Fibroblast of lung (primary cell): ENCODE data around the gene STRA8.

Source experiments
- EZH2 ChIP-seq: IDR thresholded peaks from 2 replicates; pipeline ENCODE4 v1.5.1; 2012; ENCODE audit warnings: low read length, control low read depth, mild to moderate bottlenecking; ENCODE audit errors: missing control alignments
- TF ChIP-seq, protein P1 (sequence below), 2 donors: IDR thresholded peaks in 1 of 2; conservative IDR thresholded peaks in 1 of 2; 1 replicate in 1 of 2; 2 replicates in 1 of 2; pipeline ENCODE4 v1.5.1; 2011 to 2012; ENCODE audit warnings: low read length in 2 of 2, control low read depth in 1 of 2, inconsistent platforms in 1 of 2, low read depth in 1 of 2, mild to moderate bottlenecking in 1 of 2

DNA sequence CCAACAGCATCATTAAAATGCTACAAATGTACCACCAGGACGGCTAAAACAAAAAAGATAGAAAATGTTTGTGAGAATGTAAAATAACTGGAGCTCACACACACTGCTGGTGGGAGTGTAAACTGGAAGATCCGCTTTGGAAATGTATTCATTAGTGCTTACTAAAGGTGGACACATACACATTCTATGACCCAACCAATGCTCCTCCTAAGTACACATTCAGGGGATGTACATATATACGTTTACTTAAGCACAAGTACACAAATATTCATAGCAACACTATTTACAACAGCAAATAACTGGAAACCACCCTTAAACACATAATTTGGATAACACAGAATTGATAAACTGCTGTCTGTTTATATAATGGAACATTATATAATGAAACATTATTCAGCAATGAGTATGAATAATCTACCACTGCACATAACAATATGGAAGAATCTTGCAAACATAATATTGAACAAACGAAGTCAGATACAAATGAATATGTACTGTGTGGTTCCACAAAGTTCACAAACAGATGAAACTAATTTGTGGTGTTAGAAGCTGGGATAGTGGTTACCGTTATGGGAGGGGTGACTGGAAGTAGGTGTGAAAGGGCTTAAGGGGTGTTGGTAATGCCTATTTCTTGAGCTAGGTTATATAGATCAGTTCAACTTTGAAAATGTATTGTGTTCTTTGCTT, 52.1 kb downstream of the STRA8 start:
- TF ChIP-seq, protein P1, sequence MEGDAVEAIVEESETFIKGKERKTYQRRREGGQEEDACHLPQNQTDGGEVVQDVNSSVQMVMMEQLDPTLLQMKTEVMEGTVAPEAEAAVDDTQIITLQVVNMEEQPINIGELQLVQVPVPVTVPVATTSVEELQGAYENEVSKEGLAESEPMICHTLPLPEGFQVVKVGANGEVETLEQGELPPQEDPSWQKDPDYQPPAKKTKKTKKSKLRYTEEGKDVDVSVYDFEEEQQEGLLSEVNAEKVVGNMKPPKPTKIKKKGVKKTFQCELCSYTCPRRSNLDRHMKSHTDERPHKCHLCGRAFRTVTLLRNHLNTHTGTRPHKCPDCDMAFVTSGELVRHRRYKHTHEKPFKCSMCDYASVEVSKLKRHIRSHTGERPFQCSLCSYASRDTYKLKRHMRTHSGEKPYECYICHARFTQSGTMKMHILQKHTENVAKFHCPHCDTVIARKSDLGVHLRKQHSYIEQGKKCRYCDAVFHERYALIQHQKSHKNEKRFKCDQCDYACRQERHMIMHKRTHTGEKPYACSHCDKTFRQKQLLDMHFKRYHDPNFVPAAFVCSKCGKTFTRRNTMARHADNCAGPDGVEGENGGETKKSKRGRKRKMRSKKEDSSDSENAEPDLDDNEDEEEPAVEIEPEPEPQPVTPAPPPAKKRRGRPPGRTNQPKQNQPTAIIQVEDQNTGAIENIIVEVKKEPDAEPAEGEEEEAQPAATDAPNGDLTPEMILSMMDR (conservative IDR thresholded peaks at IDR 0.05 in 1 of 2, IDR thresholded peaks at IDR 0.05 in 1 of 2; ENCODE audit: low read depth in 1 of 2, low read length in 2 of 2): no peak
- TF ChIP-seq EZH2: no peak
